Gastroesophageal sphincter (tissue), 3 donors: ENCODE measurements around the gene SEC24D.

ENCODE experiments used
- CTCF ChIP-seq, 4 experiments: fragments of 200-600 bp in 2 of 4; fragments of 450-650 bp in 2 of 4; sonication (generic) in 1 of 4; IDR thresholded peaks; one replicate each; pipeline ENCODE4 v1.5.1; 2017 to 2019; ENCODE audit warnings: antibody characterized with exemption in 4 of 4, mild to moderate bottlenecking in 2 of 4, moderate library complexity in 2 of 4
- POLR2A ChIP-seq, 2 donors: fragments of 450-650 bp; IDR thresholded peaks; one replicate each; pipeline ENCODE4 v1.6.1; 2017; ENCODE audit warnings: antibody characterized with exemption in 2 of 2, mild to moderate bottlenecking in 2 of 2, moderate library complexity in 1 of 2

- no peak for TF ChIP-seq CTCF (IDR thresholded peaks at IDR 0.05)
- TF ChIP-seq POLR2A (IDR thresholded peaks at IDR 0.05), result no peak
Measured at GRCh38 chr4:118753685-118754084, 82.2 kb downstream of the SEC24D start.
